KMS-11 (cell line): ENCODE results near the gene RENBP.

Experiments used
- H2AFZ ChIP-seq: fragments of 200-600 bp; sonication (generic); 2 replicates; pipeline ENCODE4 v1.6.1; 2016; ENCODE audit warnings: antibody characterized with exemption, mixed run types, low read depth
- H3K27ac ChIP-seq: fragments of 200-600 bp; sonication (generic); 2 replicates; pipeline ENCODE4 v1.6.1; 2016; ENCODE audit warnings: mild to moderate bottlenecking, mixed run types
- H3K27me3 ChIP-seq: fragments of 200-600 bp; sonication (generic); 2 replicates; pipeline ENCODE4 v1.6.1; 2017; ENCODE audit warnings: mild to moderate bottlenecking, low read depth, mixed run types, moderate library complexity; ENCODE audit not compliant: insufficient read depth
- H3K36me3 ChIP-seq: fragments of 200-600 bp; sonication (generic); 2 replicates; pipeline ENCODE4 v1.6.1; 2017; ENCODE audit warnings: mild to moderate bottlenecking, mixed run types; ENCODE audit not compliant: insufficient read depth
- H3K4me1 ChIP-seq: fragments of 200-600 bp; sonication (generic); 2 replicates; pipeline ENCODE4 v1.6.1; 2016; ENCODE audit warnings: mild to moderate bottlenecking, low read depth, mixed run types; ENCODE audit not compliant: poor library complexity, severe bottlenecking
- H3K4me2 ChIP-seq: fragments of 200-600 bp; sonication (generic); 2 replicates; pipeline ENCODE4 v1.7.0; 2016; ENCODE audit warnings: mild to moderate bottlenecking, mixed run types
- H3K4me3 ChIP-seq: fragments of 200-600 bp; sonication (generic); IDR thresholded peaks from 2 replicates; pipeline ENCODE4 v1.6.1; 2017; ENCODE audit warnings: low read depth, low read length, mixed read lengths; ENCODE audit not compliant: insufficient read depth
- H3K79me2 ChIP-seq: fragments of 200-600 bp; sonication (generic); 2 replicates; pipeline ENCODE4 v1.6.1; 2016; ENCODE audit warnings: low read depth, mixed run types; ENCODE audit not compliant: insufficient read depth
- H3K9ac ChIP-seq: fragments of 200-600 bp; sonication (generic); 2 replicates; pipeline ENCODE4 v1.6.1; 2016; ENCODE audit warnings: mild to moderate bottlenecking, mixed run types
- H4K20me1 ChIP-seq: fragments of 200-600 bp; sonication (generic); 2 replicates; pipeline ENCODE4 v1.6.1; 2016; ENCODE audit warnings: mild to moderate bottlenecking, mixed run types; ENCODE audit not compliant: insufficient read depth
- CTCF ChIP-seq: fragments of 200-600 bp; sonication (generic); conservative IDR thresholded peaks from 2 replicates; pipeline ENCODE4 v1.6.1; 2017; ENCODE audit warnings: low read depth, mild to moderate bottlenecking, antibody characterized with exemption, low read length, moderate library complexity, mixed read lengths

RENBP gene

GRCh38 chrX:153991013-153991580 is 46.7 kb upstream of the RENBP start:
- Histone ChIP-seq H3K27ac (no peak overlapping the region), H3K9ac (no peak overlapping the region)
- no peak for TF ChIP-seq CTCF

GRCh38 chrX:153989973-153990655 is 45.7 kb upstream of the RENBP start:
- no peak overlapping the region for H3K4me2 ChIP-seq
- no peaks in the 10 kb centered on the region for H3K79me2 ChIP-seq
- H3K4me1 ChIP-seq: peaks cover 24% of the 10 kb centered on the region
- H4K20me1 ChIP-seq: no peaks in the 10 kb centered on the region
- no peaks in the 10 kb centered on the region for H3K36me3 ChIP-seq
- no peak overlapping the region for H2AFZ ChIP-seq
- H3K9ac ChIP-seq: no peak overlapping the region
- no peak overlapping the region for H3K4me3 ChIP-seq
- H3K27me3 ChIP-seq: no peaks in the 10 kb centered on the region
- no peak for TF ChIP-seq CTCF
- H3K27ac ChIP-seq: no peak overlapping the region

More at GRCh38 chrX:153991013-153991580, 46.7 kb upstream of the RENBP start:
- Histone ChIP-seq H3K4me2 (no peak overlapping the region), H4K20me1 (no peaks in the 10 kb centered on the region), H3K4me1 (peaks cover 18% of the 10 kb centered on the region), H3K27me3 (no peaks in the 10 kb centered on the region), H2AFZ (no peak overlapping the region), H3K4me3 (no peak overlapping the region), H3K36me3 (no peaks in the 10 kb centered on the region), H3K79me2 (no peaks in the 10 kb centered on the region)

GRCh38 chrX:153988493-153988892 is 44.0 kb upstream of the RENBP start:
- H3K4me1 ChIP-seq: peaks cover 39% of the 10 kb centered on the region

GRCh38 chrX:153984351-153985178 is 40.1 kb upstream of the RENBP start:
- peak overlapping the region; percentile 89 for H3K9ac ChIP-seq

More at GRCh38 chrX:153988493-153988892, 44.0 kb upstream of the RENBP start:
- no peaks in the 10 kb centered on the region for H3K36me3 ChIP-seq
- no peak overlapping the region for H3K4me2 ChIP-seq
- H4K20me1 ChIP-seq: no peaks in the 10 kb centered on the region
- no peak overlapping the region for H3K27ac ChIP-seq
- no peak overlapping the region for H2AFZ ChIP-seq
- TF ChIP-seq CTCF: no peak
- no peaks in the 10 kb centered on the region for H3K79me2 ChIP-seq
- H3K4me3 ChIP-seq: no peak overlapping the region
- no peaks in the 10 kb centered on the region for H3K27me3 ChIP-seq
- H3K9ac ChIP-seq: no peak overlapping the region

More at GRCh38 chrX:153984351-153985178, 40.1 kb upstream of the RENBP start:
- H3K36me3 ChIP-seq: no peaks in the 10 kb centered on the region
- H3K27ac ChIP-seq: peak overlapping the region; percentile 100
- peaks cover 75% of the 10 kb centered on the region for H3K4me1 ChIP-seq
- no peaks in the 10 kb centered on the region for H3K79me2 ChIP-seq
- no peak for TF ChIP-seq CTCF
- H3K27me3 ChIP-seq: no peaks in the 10 kb centered on the region
- no peaks in the 10 kb centered on the region for H4K20me1 ChIP-seq
- no peak overlapping the region for H2AFZ ChIP-seq
- H3K4me2 ChIP-seq: peak overlapping the region; percentile 96
- no peak overlapping the region for H3K4me3 ChIP-seq
